ENCODE measurements around the gene TRIL. TPM values are rescaled to one million over a fixed set of nuclear protein-coding genes. Genes with fewer than 3 reads are reported as not detected.

TRIL gene
- total RNA-seq, 1 experiment from 2014 or later, result 3.0 TPM

- TF ChIP-seq PRDM15 (CRISPR knock-in tag; IDR thresholded peaks at IDR 0.05) (peak; percentile 95), ZMAT4 (CRISPR knock-in tag; IDR thresholded peaks at IDR 0.05) (no peak), ATF6 (CRISPR knock-in tag; IDR thresholded peaks at IDR 0.05) (no peak), NFATC4 (CRISPR knock-in tag; IDR thresholded peaks at IDR 0.05) (no peak), ZBTB21 (CRISPR knock-in tag; IDR thresholded peaks at IDR 0.05; ENCODE audit: borderline replicate concordance) (no peak), FOXK1 (CRISPR knock-in tag; IDR thresholded peaks at IDR 0.05) (no peak; the same call in 1 of the 2 replicates)
Measured at GRCh38 chr7:28958235-28958979, at the start of gene TRIL (continued).

GRCh38 chr7:29007127-29007526 lies 49.0 kb upstream of the TRIL start:
- Mint-ChIP-seq H3K9me3 (peaks cover 24% of the 10 kb centered on the region), H3K4me3 (no peak overlapping the region), H3K36me3 (peaks cover 17% of the 10 kb centered on the region), H3K27me3 (ENCODE audit: low read depth) (no peaks in the 10 kb centered on the region), H3K4me1 (peaks cover 7% of the 10 kb centered on the region), H3K27ac (no peak overlapping the region)
- ChIA-PET POLR2A (no interaction called here), CTCF (no interaction called here)
- ATAC-seq, result no peak
- no peak for TF ChIP-seq TP53 (CRISPR knock-in tag; IDR thresholded peaks at IDR 0.05)
- no peak for TF ChIP-seq ZNF425 (CRISPR knock-in tag; conservative IDR thresholded peaks at IDR 0.05)
- no peak for TF ChIP-seq MLX (CRISPR knock-in tag; IDR thresholded peaks at IDR 0.05)
- no peak for TF ChIP-seq ZNF263 (CRISPR knock-in tag; IDR thresholded peaks at IDR 0.05; ENCODE audit: low read depth)
- TF ChIP-seq E2F1 (CRISPR knock-in tag; IDR thresholded peaks at IDR 0.05), result no peak
- no peak for TF ChIP-seq HMGA2 (CRISPR knock-in tag; IDR thresholded peaks at IDR 0.05)
- TF ChIP-seq ZMAT4 (CRISPR knock-in tag; IDR thresholded peaks at IDR 0.05), result no peak
- no peak for TF ChIP-seq ATF1 (CRISPR knock-in tag; IDR thresholded peaks at IDR 0.05)
- no peak for TF ChIP-seq USF1 (CRISPR knock-in tag; IDR thresholded peaks at IDR 0.05)
- TF ChIP-seq ERG (CRISPR knock-in tag; IDR thresholded peaks at IDR 0.05), result no peak
- no peak for TF ChIP-seq SMAD3 (CRISPR knock-in tag; IDR thresholded peaks at IDR 0.05; ENCODE audit: borderline replicate concordance)
- TF ChIP-seq OVOL2 (CRISPR knock-in tag; IDR thresholded peaks at IDR 0.05; ENCODE audit: borderline replicate concordance), result no peak
- no peak for DNase-seq (ENCODE audit: low spot score)
